Activated CD8-positive, alpha-beta memory T cell treated with anti-CD3 and anti-CD28 coated beads, Interleukin-2, amount 50 U/mL, for 48 hours (primary cell): ENCODE measurements around the gene EXD2.
"Not testable (repeated sequence)": the region's sequence is repeated elsewhere in the genome, so short reads cannot be mapped to it uniquely, and the experiment has no call there.

Experiments used
- DNase-seq: peaks from one replicate; pipeline ENCODE4 v3.0.0-alpha.2; 2020

The EXD2 gene

DNA sequence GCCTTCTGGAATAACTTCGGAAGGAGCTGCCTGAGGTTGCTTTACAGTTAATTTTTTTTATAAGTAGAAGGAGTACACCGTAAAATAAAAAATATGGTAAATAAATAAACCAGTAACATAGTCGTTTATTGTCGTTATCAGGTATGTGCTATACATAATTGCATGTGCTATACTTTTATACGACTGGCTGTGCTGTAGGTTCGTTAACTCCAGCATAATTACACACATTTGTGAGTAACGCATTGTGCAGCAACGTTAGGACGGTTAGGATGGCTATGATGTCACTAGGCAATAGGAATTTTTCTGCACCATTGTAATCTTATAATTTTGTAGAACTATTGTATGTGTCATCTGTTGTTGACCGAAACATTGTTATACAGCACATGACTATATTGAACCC is 8.5 kb downstream of the EXD2 start:
- DNase-seq = no peak

DNA sequence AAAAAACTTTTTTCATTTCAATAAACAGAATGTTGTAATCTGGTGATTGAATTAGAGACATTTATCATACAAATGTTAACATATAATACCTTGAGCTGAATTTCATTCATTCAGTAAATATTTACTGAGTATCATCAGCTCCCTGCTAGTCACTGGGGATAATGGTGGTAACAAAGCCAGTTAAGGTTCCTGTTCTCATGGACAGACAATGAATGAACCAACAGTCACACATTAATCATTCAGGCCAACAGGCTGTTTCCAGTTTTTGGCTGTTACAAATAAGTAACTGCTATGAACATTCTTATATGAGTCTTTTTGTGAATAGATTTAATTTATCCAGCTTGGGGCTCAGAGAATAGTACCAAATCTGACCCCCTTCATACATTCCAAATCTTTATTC is 13.5 kb downstream of the EXD2 start:
- DNase-seq = no peak

- DNase-seq = no peak
These were observed 16.2 kb downstream of the EXD2 start for GRCh38 chr14:69207435-69208041.

DNA sequence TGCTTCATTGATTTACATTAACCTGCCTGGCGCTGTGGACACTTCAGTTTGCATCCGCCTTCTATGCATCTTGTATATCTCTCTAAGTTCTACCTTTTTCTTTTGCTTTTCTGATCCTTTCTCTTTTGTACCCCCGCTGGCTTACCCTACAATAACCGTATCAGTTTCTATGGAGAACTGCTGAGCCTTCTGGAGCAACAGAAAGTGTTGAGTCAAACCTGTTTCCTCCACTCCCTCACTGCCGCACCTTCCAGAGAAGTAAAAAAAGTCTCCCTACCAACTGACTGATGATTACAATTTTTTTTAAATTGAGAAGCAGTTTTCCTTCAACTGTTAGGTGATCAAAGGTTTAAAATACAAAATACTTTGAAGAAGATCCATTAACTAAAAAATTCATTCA is 17.4 kb downstream of the EXD2 start:
- DNase-seq = no peak

- no peak for DNase-seq
These were observed 23.1 kb downstream of the EXD2 start for GRCh38 chr14:69214393-69214792.

DNA sequence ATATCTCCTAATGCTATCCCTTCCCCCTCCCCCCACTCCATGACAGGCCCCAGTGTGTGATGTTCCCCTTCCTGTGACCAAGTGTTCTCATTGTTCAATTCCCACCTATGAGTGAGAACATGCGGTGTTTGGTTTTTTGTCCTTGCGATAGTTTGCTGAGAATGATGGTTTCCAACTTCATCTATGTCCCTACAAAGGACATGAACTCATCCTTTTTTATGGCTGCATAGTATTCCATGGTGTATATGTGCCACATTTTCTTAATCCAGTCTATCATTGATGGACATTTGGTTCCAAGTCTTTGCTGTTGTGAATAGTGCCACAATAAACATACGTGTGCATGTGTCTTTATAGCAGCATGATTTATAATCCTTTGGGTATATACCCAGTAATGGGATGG is 26.4 kb downstream of the EXD2 start:
- not testable (repeated sequence) for DNase-seq

DNA sequence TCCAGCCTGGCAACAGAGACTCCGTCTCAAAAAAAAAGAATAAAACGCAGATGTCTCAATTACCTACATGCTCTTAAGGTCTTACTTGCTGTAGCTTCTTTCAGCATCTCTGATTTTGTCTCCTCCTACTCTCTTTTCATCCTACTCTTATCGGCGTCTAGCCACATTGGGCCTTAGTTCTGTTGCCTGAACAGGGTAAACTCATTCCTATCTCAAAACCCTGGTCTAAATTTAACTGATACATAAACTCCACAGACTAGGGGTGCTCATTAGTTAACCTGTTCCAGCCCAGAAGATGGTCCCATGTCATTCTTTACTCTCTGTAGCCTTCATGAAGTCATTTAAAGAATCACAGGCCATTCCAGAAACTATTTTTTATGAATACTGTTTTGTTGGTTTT is 33.6 kb downstream of the EXD2 start:
- no peak for DNase-seq

- DNase-seq = no peak
These were observed 34.9 kb downstream of the EXD2 start for GRCh38 chr14:69226178-69226577.

- no peak for DNase-seq
These were observed 35.4 kb downstream of the EXD2 start for GRCh38 chr14:69226736-69227135.

DNA sequence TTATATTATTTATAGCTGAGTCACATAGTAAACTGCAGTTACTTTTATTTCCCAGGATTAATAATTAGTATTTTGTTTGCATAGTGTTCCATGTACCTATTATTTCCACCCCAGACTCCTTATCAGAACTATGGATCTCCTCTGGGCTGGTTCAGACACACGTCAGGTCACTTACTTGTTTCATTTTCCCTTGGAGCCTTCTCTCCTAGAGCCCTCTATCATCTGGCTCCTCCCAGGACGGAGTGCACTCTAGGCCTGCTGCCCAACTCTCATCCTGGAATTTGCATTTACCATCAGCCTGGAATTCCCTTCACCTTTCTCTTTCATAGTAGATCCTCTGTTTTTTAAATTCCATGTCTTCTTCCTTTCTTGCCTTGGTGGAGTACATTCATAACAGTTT is 40.2 kb downstream of the EXD2 start:
- DNase-seq = no peak

DNA sequence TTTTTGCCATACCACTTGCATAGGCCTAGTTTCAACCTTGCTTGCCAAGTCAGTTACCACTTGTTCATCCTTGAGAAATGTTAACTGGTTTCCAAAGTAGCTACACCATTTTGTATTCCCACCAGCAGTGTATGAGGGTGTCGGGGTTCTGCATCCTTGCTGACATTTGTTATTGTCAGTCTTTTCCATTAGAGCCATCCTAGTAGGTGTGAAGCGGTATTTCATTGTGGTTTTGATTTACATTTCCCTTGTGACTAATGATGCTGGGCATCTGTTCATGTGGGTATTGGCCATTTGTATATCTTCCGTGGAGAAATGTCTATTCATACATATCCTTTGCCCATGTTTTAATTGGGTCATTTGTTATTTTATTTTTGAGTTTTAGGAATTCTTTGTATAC is 41.1 kb downstream of the EXD2 start:
- no peak for DNase-seq

GRCh38 chr14:69234106-69234505 is 42.8 kb downstream of the EXD2 start:
- DNase-seq = no peak

DNA sequence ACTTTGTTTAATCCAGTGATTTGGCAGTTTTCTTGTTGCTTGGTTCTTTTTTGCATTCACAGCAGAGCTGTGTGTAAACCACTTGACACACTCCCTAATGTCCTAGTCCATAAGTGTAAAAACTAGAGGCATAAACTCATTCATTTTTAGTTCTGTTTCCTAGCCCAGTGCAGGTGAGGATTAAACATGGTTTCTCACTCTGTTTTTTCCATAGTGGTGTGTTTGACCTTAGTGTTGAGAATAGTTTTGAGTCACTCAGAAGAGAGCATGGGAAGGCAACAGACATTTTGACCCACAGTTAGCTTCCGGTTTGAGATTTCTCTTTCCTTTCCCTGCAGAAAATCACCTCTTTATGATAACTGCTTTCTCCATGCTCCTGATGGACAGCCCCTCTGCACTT is 44.4 kb downstream of the EXD2 start:
- DNase-seq = no peak

GRCh38 chr14:69237142-69237541 is 45.8 kb downstream of the EXD2 start:
- DNase-seq = no peak

- DNase-seq = no peak
These were observed 46.3 kb downstream of the EXD2 start for GRCh38 chr14:69237584-69237983.

DNA sequence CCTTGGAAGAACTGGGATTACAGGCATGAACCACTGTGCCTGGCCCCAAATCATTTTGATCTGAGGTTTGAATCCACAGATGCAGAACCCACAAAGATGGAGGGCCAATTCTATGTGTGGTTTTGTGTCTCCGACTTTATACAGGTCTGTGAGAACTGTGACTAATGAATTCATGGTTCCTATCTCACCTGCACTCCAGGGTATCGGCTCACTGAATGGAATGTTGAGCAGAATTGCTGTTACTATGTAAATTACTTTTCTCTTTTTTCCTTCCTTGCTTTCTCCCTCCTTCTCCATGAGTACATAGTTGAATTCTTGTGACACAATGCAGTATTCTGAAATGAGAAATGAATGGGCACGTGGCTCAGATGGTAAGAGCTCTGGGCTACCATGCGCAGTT is 47.6 kb downstream of the EXD2 start:
- DNase-seq = no peak

DNA sequence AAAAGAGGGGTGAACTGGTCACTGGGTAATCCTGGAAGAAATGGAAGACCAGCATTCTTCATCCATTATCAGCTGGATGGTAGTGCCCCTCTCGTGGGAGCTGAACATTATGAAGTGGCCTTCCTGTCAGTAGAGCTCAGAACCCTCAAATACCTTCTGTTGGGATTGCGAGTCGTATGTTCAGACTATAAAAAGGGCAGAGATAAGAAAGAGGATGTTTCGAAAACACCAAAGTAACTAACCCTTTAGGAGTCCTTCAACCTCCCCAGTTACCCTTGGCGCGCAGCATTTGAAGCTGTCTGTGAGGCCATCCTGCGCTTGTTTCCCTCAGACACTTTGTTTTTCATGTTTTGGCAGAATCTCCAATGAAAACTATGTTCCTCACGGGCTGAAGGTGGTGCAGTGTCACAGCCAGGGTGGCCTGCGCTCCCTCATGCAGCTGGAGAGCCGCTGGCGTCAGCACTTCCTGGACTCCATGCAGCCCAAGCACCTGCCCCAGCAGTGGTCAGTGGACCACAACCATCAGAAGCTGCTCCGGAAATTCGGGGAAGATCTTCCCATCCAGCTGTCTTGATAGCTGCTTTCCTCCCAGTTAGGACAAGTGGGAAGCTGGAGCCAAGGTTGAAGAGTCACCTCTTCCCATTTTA is 49.4 kb downstream of the EXD2 start:
- no peak for DNase-seq

GRCh38 chr14:69241577-69241976 is 50.3 kb downstream of the EXD2 start:
- DNase-seq = no peak

DNA sequence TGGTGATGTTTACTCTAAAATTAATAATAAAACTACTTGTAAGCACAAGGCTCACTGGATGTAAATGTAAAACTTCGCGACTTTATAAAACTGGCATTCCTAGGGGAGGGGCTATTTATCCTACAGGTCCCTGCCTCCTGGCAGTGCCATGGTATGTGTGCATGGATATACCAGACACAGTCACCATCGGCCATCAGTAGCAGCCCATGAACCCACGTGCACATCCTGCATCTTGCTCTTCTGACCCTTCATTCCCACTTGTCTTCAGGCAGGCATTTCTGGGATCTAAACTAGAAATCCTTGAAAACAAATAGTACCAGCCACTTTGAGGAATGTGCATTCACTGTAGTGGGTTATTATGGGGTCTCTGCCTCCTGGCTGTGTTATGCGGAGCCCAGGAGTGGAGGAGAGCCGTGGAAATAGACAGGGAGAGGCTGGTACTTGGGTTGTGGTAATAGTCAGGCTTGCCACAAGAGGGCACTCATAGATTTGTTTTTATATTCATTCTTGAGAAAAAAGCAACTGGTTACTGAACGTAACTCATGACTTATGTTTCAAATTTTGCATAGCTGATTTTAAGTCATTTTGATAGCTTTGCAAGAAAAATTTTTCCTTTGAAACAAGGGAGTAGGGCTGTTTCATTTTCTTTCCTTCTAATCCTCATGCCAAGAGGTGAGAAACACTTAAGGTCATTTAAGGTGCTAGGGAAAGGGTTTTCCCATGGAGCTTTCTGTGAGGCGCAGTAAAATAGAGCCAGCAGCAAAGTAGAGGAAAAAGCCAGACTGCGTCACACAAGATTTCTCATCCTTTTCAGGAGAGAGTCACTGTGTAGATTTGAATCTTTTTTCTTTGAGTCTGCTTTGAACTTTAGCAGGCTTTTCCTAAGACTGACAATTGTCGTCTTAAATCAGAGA is 51.3 kb downstream of the EXD2 start:
- DNase-seq = no peak

- no peak for DNase-seq
These were observed 53.6 kb downstream of the EXD2 start for GRCh38 chr14:69244946-69245345.

- no peak for DNase-seq
These were observed 55.0 kb downstream of the EXD2 start for GRCh38 chr14:69246331-69246730.

GRCh38 chr14:69247676-69248440 is 56.6 kb downstream of the EXD2 start:
- no peak for DNase-seq

- no peak for DNase-seq
These were observed 58.3 kb downstream of the EXD2 start for GRCh38 chr14:69249603-69250002.
